ENCODE data around the gene ZCCHC18.
"Not testable (repeated sequence)": the region's sequence is repeated elsewhere in the genome, so short reads cannot be mapped to it uniquely, and the experiment has no call there.

DNA sequence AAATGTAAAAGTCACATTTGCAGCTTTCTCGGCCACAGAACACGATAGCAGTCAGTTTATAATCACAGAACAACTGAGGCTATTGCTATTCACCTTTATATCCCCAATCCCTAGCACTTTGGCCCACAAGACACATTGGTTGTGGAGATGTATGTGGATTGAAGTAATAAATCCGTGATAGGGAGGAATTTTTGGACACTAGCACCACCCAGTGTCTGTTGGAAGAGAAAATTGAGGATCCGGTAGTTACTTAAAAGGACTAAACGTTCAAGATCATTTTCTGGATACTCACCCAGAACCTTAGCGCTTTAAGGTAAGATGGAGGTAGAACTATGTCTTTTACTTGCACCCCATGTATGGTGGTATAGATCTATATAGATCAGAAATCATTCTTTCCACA lies 34.5 kb upstream of the ZCCHC18 start:
- TF ChIP-seq GABPA (IDR thresholded peaks at IDR 0.05; ENCODE audit: low read depth), result not testable (repeated sequence)
- TF ChIP-seq, protein P1, sequence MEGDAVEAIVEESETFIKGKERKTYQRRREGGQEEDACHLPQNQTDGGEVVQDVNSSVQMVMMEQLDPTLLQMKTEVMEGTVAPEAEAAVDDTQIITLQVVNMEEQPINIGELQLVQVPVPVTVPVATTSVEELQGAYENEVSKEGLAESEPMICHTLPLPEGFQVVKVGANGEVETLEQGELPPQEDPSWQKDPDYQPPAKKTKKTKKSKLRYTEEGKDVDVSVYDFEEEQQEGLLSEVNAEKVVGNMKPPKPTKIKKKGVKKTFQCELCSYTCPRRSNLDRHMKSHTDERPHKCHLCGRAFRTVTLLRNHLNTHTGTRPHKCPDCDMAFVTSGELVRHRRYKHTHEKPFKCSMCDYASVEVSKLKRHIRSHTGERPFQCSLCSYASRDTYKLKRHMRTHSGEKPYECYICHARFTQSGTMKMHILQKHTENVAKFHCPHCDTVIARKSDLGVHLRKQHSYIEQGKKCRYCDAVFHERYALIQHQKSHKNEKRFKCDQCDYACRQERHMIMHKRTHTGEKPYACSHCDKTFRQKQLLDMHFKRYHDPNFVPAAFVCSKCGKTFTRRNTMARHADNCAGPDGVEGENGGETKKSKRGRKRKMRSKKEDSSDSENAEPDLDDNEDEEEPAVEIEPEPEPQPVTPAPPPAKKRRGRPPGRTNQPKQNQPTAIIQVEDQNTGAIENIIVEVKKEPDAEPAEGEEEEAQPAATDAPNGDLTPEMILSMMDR (IDR thresholded peaks at IDR 0.05; ENCODE audit: insufficient read depth, low read length), result not testable (repeated sequence)
